ENCODE results near the gene FADS2. TPM values are rescaled to one million over a fixed set of nuclear protein-coding genes. Genes with fewer than 3 reads are reported as not detected.
A peak's percentile ranks its signal among the peaks of the same experiment; 100 is the strongest.

Gene FADS2
- total RNA-seq, 1 donor from 2014 or later = 25.7 TPM

DNA sequence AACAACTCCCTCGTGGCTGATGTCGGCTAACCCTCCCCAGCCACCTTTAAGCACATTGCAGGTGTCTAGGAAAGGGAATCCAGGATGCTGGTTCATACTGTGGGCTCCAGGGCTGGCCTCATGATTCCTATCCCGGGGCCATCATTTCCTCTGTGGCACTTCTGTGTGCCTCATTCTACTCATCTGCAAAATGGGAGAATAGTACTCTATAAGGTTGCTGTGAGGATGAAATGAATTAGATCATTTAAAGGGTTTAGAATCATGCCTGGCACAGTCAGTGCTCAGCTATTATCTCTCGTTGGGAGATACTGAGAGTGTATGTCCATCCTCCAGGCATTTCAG lies 67.6 kb downstream of the FADS2 start:
- DNase-seq = no peak
- Histone ChIP-seq H3K27ac (replicated peaks) (no peak overlapping the region), H3K27me3 (ENCODE audit: low read depth) (no peaks in the 10 kb centered on the region), H3K4me1 (peaks cover 33% of the 10 kb centered on the region), H3K36me3 (no peaks in the 10 kb centered on the region), H3K4me3 (no peak overlapping the region), H3K9me3 (replicated peaks) (no peaks in the 10 kb centered on the region)
- intact Hi-C loops (cut with micrococcal nuclease) = loop anchor here (5.0 to 10.0 kb wide), 3 partner anchors 52 to 187 kb away; partner anchors contain the start of genes FEN1 and TMEM258
- TF ChIP-seq, protein P1, sequence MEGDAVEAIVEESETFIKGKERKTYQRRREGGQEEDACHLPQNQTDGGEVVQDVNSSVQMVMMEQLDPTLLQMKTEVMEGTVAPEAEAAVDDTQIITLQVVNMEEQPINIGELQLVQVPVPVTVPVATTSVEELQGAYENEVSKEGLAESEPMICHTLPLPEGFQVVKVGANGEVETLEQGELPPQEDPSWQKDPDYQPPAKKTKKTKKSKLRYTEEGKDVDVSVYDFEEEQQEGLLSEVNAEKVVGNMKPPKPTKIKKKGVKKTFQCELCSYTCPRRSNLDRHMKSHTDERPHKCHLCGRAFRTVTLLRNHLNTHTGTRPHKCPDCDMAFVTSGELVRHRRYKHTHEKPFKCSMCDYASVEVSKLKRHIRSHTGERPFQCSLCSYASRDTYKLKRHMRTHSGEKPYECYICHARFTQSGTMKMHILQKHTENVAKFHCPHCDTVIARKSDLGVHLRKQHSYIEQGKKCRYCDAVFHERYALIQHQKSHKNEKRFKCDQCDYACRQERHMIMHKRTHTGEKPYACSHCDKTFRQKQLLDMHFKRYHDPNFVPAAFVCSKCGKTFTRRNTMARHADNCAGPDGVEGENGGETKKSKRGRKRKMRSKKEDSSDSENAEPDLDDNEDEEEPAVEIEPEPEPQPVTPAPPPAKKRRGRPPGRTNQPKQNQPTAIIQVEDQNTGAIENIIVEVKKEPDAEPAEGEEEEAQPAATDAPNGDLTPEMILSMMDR (IDR thresholded peaks at IDR 0.05; ENCODE audit: borderline replicate concordance) = no peak

DNA sequence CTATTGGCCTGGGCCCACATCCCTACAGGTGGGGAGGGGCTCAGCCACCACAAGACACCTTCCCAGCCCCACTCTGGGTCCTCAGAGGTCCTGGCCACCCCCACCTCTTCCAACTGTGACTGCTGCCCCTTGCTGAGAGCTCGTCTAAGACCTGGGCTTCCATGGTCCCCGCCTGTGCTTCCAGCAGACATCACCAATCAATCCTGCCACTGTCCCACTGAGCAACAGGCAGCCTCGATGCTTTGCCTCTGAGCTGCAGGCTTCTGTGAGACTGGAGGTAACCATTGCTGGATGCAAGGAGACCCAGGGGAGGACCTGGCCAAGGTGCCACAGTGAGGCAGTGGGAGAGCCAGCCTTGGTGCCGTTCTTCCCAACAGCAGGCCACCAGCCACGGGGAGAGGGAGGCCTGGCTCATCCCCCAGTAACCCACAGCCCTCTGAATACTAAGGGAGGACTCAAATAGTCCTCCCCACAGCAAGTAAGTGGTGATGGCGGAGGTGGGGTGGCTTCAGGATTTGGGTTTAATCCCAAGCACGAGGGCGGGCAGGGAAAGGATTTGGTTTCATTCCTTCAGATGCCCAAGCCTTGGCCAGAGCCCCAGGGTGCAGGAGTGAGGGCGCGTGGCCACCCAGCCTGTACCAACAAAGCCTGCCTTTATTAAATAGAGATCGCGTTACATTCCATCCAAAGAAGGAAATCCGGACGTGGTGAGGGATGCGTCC lies 68.7 kb downstream of the FADS2 start:
- TF ChIP-seq, protein P1 (IDR thresholded peaks at IDR 0.05; ENCODE audit: borderline replicate concordance) = no peak
- peaks cover 6% of the 10 kb centered on the region for H3K36me3 ChIP-seq
- no peak overlapping the region for H3K27ac ChIP-seq (replicated peaks)
- H3K9me3 ChIP-seq (replicated peaks) = no peaks in the 10 kb centered on the region
- no peaks in the 10 kb centered on the region for H3K27me3 ChIP-seq (ENCODE audit: low read depth)
- peaks cover 26% of the 10 kb centered on the region for H3K4me1 ChIP-seq
- intact Hi-C loops (cut with micrococcal nuclease) = loop anchor here (5.0 to 10.0 kb wide), 3 partner anchors 50 to 185 kb away; partner anchors contain the start of genes FEN1 and TMEM258
- H3K4me3 ChIP-seq = no peak overlapping the region
- no peak for DNase-seq

DNA sequence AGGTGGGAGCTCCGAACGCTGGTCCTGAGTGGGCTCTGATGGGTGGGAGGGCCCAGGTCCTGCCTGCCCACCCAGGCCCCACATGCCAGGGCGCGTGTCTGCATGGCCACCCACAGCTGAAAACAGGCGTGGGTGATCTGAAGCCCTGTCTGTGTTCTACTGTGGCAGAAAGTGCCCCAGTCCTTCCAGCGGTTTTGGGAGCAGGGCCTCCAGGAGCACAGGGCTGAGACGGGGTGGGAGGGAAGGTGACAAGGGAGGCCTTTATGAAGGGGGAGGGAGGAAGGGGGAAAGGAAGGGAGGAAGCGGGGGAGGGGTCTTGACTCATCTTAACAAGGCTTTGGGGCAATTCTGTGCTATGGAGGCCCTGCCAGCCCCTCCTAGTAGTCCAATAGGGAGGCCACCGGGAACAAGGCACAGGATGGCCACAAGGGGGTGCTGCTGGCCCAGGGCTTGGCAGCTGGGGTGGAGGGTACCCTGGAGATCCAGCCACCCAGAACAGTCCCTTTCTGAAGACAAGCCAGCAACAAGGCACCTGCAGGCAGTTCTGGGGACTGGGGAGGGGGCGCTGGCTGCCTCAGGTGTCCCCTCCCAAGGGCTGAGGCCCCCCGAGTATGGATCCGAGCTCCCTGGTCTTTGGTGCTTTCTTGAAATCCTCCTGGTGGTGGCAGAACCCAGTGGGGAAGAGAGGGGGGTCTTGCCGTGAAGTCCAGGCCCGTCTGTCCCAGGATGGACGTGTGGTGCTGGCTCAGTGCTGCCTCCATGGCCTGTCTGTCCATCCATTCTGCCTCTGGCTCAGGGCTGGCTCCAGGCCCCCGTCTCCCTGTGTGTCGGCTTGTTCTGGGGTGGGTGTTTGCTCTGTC lies 69.5 kb downstream of the FADS2 start:
- intact Hi-C loops (cut with micrococcal nuclease) = loop anchor here (5.0 to 10.0 kb wide), 3 partner anchors 50 to 185 kb away; partner anchors contain the start of genes FEN1 and TMEM258
- DNase-seq = peak; percentile 69

DNA sequence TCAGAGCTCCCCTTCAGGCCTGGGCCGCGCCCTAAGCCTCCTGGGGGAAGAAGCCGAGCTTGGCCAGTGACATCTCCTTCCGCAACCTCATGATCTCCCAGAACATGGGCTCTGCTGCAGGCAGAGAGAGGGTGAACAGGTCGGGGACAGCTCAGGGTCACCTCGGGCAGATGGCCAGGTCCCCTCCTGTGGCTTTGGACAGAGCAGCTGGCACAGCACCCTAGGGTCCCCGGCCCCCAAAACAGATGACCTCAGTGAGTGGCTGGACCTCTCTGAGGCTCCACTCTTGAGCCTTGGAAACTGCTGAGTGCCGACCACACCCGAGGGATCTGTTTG lies 70.1 kb downstream of the FADS2 start:
- Histone ChIP-seq H3K36me3 (peaks cover 13% of the 10 kb centered on the region), H3K9me3 (replicated peaks) (no peaks in the 10 kb centered on the region), H3K4me1 (peaks cover 22% of the 10 kb centered on the region), H3K4me3 (no peak overlapping the region), H3K27ac (replicated peaks) (peak overlapping the region; percentile 61), H3K27me3 (ENCODE audit: low read depth) (no peaks in the 10 kb centered on the region)
- TF ChIP-seq, protein P1 (IDR thresholded peaks at IDR 0.05; ENCODE audit: borderline replicate concordance) = no peak
- intact Hi-C loops (cut with micrococcal nuclease) = loop anchor here (5.0 to 10.0 kb wide), 3 partner anchors 49 to 184 kb away; partner anchors contain the start of genes FEN1 and TMEM258
- no peak for DNase-seq

More for the DNA sequence above, 69.5 kb downstream of the FADS2 start:
- peak overlapping the region; percentile 61 for H3K27ac ChIP-seq (replicated peaks)
- no peaks in the 10 kb centered on the region for H3K9me3 ChIP-seq (replicated peaks)
- H3K36me3 ChIP-seq = peaks cover 13% of the 10 kb centered on the region
- TF ChIP-seq, protein P1 (IDR thresholded peaks at IDR 0.05; ENCODE audit: borderline replicate concordance) = peak; percentile 91
- H3K4me1 ChIP-seq = peaks cover 22% of the 10 kb centered on the region
- no peaks in the 10 kb centered on the region for H3K27me3 ChIP-seq (ENCODE audit: low read depth)
- no peak overlapping the region for H3K4me3 ChIP-seq

DNA sequence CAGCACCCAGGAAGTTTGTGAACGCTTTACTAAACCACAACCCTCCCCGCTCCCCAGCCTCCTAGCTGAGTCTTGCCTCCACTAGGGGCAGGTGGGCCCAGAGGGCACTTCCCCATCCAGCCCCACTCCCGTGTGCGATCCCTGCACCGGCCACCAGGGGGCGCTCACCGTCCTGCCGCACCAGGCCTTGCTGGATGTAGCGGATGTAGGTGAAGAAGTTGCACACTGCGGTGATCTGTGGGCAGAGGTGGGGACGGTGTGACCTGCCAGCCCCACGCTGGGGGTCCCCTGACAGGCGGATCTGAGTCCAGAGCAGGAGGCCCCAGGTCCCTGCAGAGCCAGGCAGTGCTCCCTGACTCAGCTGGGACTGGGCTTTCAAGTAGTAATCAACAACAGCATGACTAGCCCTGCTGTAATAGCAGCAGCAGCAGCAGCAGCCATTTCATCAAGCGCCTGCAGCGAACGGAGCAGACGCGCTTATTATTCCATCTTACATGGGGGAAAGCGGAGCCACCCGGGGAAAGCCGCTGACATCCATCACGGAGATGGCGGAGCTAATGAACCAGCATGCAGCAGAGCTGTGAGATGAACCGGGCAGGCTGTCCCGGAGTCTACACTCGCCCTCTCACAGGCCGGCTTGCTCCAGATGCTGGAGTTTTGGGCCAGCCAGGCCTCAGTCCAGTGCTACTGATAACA lies 71.2 kb downstream of the FADS2 start:
- H3K4me1 ChIP-seq = peaks cover 22% of the 10 kb centered on the region
- peaks cover 19% of the 10 kb centered on the region for H3K36me3 ChIP-seq
- H3K27ac ChIP-seq (replicated peaks) = peak overlapping the region; percentile 61
- DNase-seq = peak; percentile 83
- TF ChIP-seq, protein P1 (IDR thresholded peaks at IDR 0.05; ENCODE audit: borderline replicate concordance) = peak; percentile 100
- no peaks in the 10 kb centered on the region for H3K27me3 ChIP-seq (ENCODE audit: low read depth)
- no peaks in the 10 kb centered on the region for H3K9me3 ChIP-seq (replicated peaks)
- no peak overlapping the region for H3K4me3 ChIP-seq
- intact Hi-C loops (cut with micrococcal nuclease) = loop anchor here (5.0 to 10.0 kb wide), 3 partner anchors 48 to 183 kb away; partner anchors contain the start of genes FEN1 and TMEM258

All from left ventricle myocardium inferior (tissue), 1 donor.